ENCODE data around the gene CHODL.
A peak's percentile ranks its signal among the peaks of the same experiment; 100 is the strongest.

The CHODL gene

GRCh38 chr21:18265944-18266343 lies 21.3 kb downstream of the CHODL start:
- no peak overlapping the region for H3K27ac ChIP-seq (ENCODE audit: poor library complexity, severe bottlenecking)
- no peaks in the 10 kb centered on the region for H3K36me3 ChIP-seq (ENCODE audit: low read depth)
- H3K9me3 ChIP-seq (ENCODE audit: severe bottlenecking): no peaks in the 10 kb centered on the region
- peak; percentile 24 for TF ChIP-seq CTCF (IDR thresholded peaks at IDR 0.05; ENCODE audit: poor library complexity, severe bottlenecking)
- H3K27me3 ChIP-seq (ENCODE audit: insufficient read depth, poor library complexity, severe bottlenecking): no peaks in the 10 kb centered on the region
- H3K4me1 ChIP-seq (ENCODE audit: insufficient read depth, poor library complexity, severe bottlenecking): no peaks in the 10 kb centered on the region
- no peak for DNase-seq (ENCODE audit: low spot score)
- H3K4me3 ChIP-seq (ENCODE audit: severe bottlenecking): no peak overlapping the region
- no peak for ATAC-seq (ENCODE audit: low read depth)

GRCh38 chr21:18267496-18267895 lies 22.9 kb downstream of the CHODL start:
- no peak for ATAC-seq (ENCODE audit: low read depth)
- no peak for DNase-seq (ENCODE audit: low spot score)
- Histone ChIP-seq H3K4me1 (ENCODE audit: insufficient read depth, poor library complexity, severe bottlenecking) (no peaks in the 10 kb centered on the region), H3K9me3 (ENCODE audit: severe bottlenecking) (no peaks in the 10 kb centered on the region), H3K4me3 (ENCODE audit: severe bottlenecking) (no peak overlapping the region), H3K36me3 (ENCODE audit: low read depth) (no peaks in the 10 kb centered on the region), H3K27me3 (ENCODE audit: insufficient read depth, poor library complexity, severe bottlenecking) (no peaks in the 10 kb centered on the region), H3K27ac (ENCODE audit: poor library complexity, severe bottlenecking) (no peak overlapping the region)
- no peak for TF ChIP-seq CTCF (IDR thresholded peaks at IDR 0.05; ENCODE audit: poor library complexity, severe bottlenecking)

GRCh38 chr21:18268906-18269305 lies 24.3 kb downstream of the CHODL start:
- H3K27ac ChIP-seq (ENCODE audit: poor library complexity, severe bottlenecking): no peak overlapping the region
- ATAC-seq (ENCODE audit: low read depth): no peak
- H3K36me3 ChIP-seq (ENCODE audit: low read depth): no peaks in the 10 kb centered on the region
- no peak for DNase-seq (ENCODE audit: low spot score)
- no peak for TF ChIP-seq CTCF (IDR thresholded peaks at IDR 0.05; ENCODE audit: poor library complexity, severe bottlenecking)
- no peaks in the 10 kb centered on the region for H3K9me3 ChIP-seq (ENCODE audit: severe bottlenecking)
- peaks cover 2% of the 10 kb centered on the region for H3K27me3 ChIP-seq (ENCODE audit: insufficient read depth, poor library complexity, severe bottlenecking)
- H3K4me1 ChIP-seq (ENCODE audit: insufficient read depth, poor library complexity, severe bottlenecking): no peaks in the 10 kb centered on the region
- no peak overlapping the region for H3K4me3 ChIP-seq (ENCODE audit: severe bottlenecking)

GRCh38 chr21:18269856-18270255 lies 25.2 kb downstream of the CHODL start:
- Histone ChIP-seq H3K27ac (ENCODE audit: poor library complexity, severe bottlenecking) (no peak overlapping the region), H3K27me3 (ENCODE audit: insufficient read depth, poor library complexity, severe bottlenecking) (peaks cover 3% of the 10 kb centered on the region), H3K36me3 (ENCODE audit: low read depth) (no peaks in the 10 kb centered on the region), H3K9me3 (ENCODE audit: severe bottlenecking) (no peaks in the 10 kb centered on the region), H3K4me3 (ENCODE audit: severe bottlenecking) (no peak overlapping the region), H3K4me1 (ENCODE audit: insufficient read depth, poor library complexity, severe bottlenecking) (no peaks in the 10 kb centered on the region)
- ATAC-seq (ENCODE audit: low read depth): no peak
- DNase-seq (ENCODE audit: low spot score): no peak
- no peak for TF ChIP-seq CTCF (IDR thresholded peaks at IDR 0.05; ENCODE audit: poor library complexity, severe bottlenecking)

GRCh38 chr21:18273400-18273799 lies 28.8 kb downstream of the CHODL start:
- Histone ChIP-seq H3K9me3 (ENCODE audit: severe bottlenecking) (no peaks in the 10 kb centered on the region), H3K36me3 (ENCODE audit: low read depth) (no peaks in the 10 kb centered on the region), H3K27ac (ENCODE audit: poor library complexity, severe bottlenecking) (no peak overlapping the region), H3K4me3 (ENCODE audit: severe bottlenecking) (no peak overlapping the region), H3K4me1 (ENCODE audit: insufficient read depth, poor library complexity, severe bottlenecking) (no peaks in the 10 kb centered on the region), H3K27me3 (ENCODE audit: insufficient read depth, poor library complexity, severe bottlenecking) (peaks cover 7% of the 10 kb centered on the region)
- DNase-seq (ENCODE audit: low spot score) (no peak), ATAC-seq (ENCODE audit: low read depth) (no peak)
- no peak for TF ChIP-seq CTCF (IDR thresholded peaks at IDR 0.05; ENCODE audit: poor library complexity, severe bottlenecking)

All from RWPE2 (cell line).